Endothelial cell of umbilical vein (primary cell): ENCODE results near the gene TFF3. TPM values are rescaled to one million over a fixed set of nuclear protein-coding genes. Genes with fewer than 3 reads are reported as not detected.

ENCODE experiments used
- BruUV-seq: library from RNA; stranded (reverse); fragments of 400-500 nt; replicated peaks from 2 replicates; lab custom pipeline; 2021; lab: Mats Ljungman, UMichigan
- CTCF ChIA-PET: fragments of 300-600, 350-600 bp; sonication (Branson Sonifier 250); formaldehyde crosslinking; loops from one replicate; lab custom pipeline; 2021; ENCODE audit warnings: antibody characterized with exemption, inconsistent platforms; lab: Charles Lee
- POLR2A ChIA-PET: fragments of 300-600, 350-600 bp; sonication (Branson Sonifier 250); formaldehyde crosslinking; loops from one replicate; lab custom pipeline; 2021; ENCODE audit warnings: antibody characterized with exemption, inconsistent platforms; lab: Charles Lee
- DNase-seq: peaks from one replicate; pipeline ENCODE4 v3.0.0-alpha.2; 2011; ENCODE audit warnings: low read depth, low spot score
- FAIRE-seq: peaks from 2 replicates; lab custom pipeline; 2011; peaks lifted over from hg19 to GRCh38; lab: Jason Lieb, UNC
- H2AFZ ChIP-seq: 2 replicates; pipeline ENCODE4 v1.6.0; 2012; ENCODE audit warnings: low read depth, low read length, control low read depth, inconsistent platforms
- H3K27ac ChIP-seq: 2 replicates; pipeline ENCODE4 v1.5.1; 2011; ENCODE audit warnings: low read depth, mild to moderate bottlenecking, control low read depth, low read length, moderate library complexity; ENCODE audit not compliant: insufficient read depth
- H3K27me3 ChIP-seq, 2 experiments: 2 replicates each; pipeline versions ENCODE4 v1.6.0 to v1.6.1; 2011; ENCODE audit warnings: low read length in 2 of 2, mixed read lengths in 1 of 2; ENCODE audit not compliant: control insufficient read depth in 2 of 2, insufficient read depth in 2 of 2
- H3K36me3 ChIP-seq, 2 experiments: 2 replicates in 1 of 2; 3 replicates in 1 of 2; pipeline ENCODE4 v1.5.1; 2011; ENCODE audit warnings: low read length in 2 of 2, mild to moderate bottlenecking in 1 of 2, moderate library complexity in 1 of 2; ENCODE audit not compliant: control insufficient read depth in 2 of 2, insufficient read depth in 2 of 2; ENCODE audit errors: extremely low read depth in 1 of 2
- H3K4me1 ChIP-seq: 3 replicates; pipeline ENCODE4 v1.5.1; 2011; ENCODE audit warnings: mild to moderate bottlenecking, low read length; ENCODE audit not compliant: control insufficient read depth, insufficient read depth; ENCODE audit errors: extremely low read depth
- H3K4me2 ChIP-seq: 2 replicates; pipeline ENCODE4 v1.6.1; 2011; ENCODE audit warnings: low read length, control low read depth, mixed read lengths; ENCODE audit not compliant: insufficient read depth
- H3K4me3 ChIP-seq, 3 experiments: fragments of 200-600 bp in 1 of 3; sonication (generic), shearing (Covaris generic) in 1 of 3; replicated peaks in 1 of 3; 2 replicates each; pipeline ENCODE4 v1.5.1; 2011 to 2016; ENCODE audit warnings: control low read depth in 3 of 3, low read length in 3 of 3, mild to moderate bottlenecking in 2 of 3, inconsistent platforms in 1 of 3, low read depth in 1 of 3, moderate library complexity in 1 of 3; ENCODE audit not compliant: insufficient read depth in 1 of 3
- H3K79me2 ChIP-seq: 2 replicates; pipeline ENCODE4 v1.6.0; 2012; ENCODE audit warnings: low read length, inconsistent platforms; ENCODE audit not compliant: control insufficient read depth, insufficient read depth
- H3K9ac ChIP-seq: replicated peaks from 2 replicates; pipeline ENCODE3; 2011; ENCODE audit warnings: low read length, control low read depth; ENCODE audit not compliant: insufficient read depth; ENCODE audit errors: extremely low read depth
- H3K9me1 ChIP-seq: replicated peaks from 3 replicates; pipeline ENCODE4 v1.6.0; 2011; ENCODE audit warnings: mild to moderate bottlenecking, low read length; ENCODE audit not compliant: control insufficient read depth, insufficient read depth; ENCODE audit errors: extremely low read depth
- H3K9me3 ChIP-seq: replicated peaks from 2 replicates; pipeline ENCODE4 v1.5.1; 2012; ENCODE audit warnings: low read length, inconsistent platforms; ENCODE audit not compliant: control insufficient read depth, insufficient read depth
- H4K20me1 ChIP-seq: replicated peaks from 2 replicates; pipeline ENCODE3; 2011; ENCODE audit warnings: mild to moderate bottlenecking, low read length; ENCODE audit not compliant: control insufficient read depth, insufficient read depth; ENCODE audit errors: extremely low read depth
- CTCF ChIP-seq, 2 donors: IDR thresholded peaks; 1 replicate in 1 of 2; 2 replicates in 1 of 2; pipeline ENCODE4 v1.5.1; 2011; ENCODE audit warnings: low read length in 2 of 2, mild to moderate bottlenecking in 2 of 2, moderate library complexity in 2 of 2, control low read depth in 1 of 2, inconsistent platforms in 1 of 2, low read depth in 1 of 2; ENCODE audit not compliant: insufficient read depth in 1 of 2; ENCODE audit errors: extremely low read depth in 1 of 2
- EZH2 ChIP-seq: IDR thresholded peaks from 2 replicates; pipeline ENCODE4 v1.6.1; 2012; ENCODE audit warnings: borderline replicate concordance, low read depth, mild to moderate bottlenecking, moderate library complexity, low read length, inconsistent platforms; ENCODE audit not compliant: severe bottlenecking
- FOS ChIP-seq: IDR thresholded peaks from 2 replicates; pipeline ENCODE4 v1.6.1; 2011; ENCODE audit warnings: mild to moderate bottlenecking, low read length, moderate library complexity, borderline replicate concordance; ENCODE audit not compliant: insufficient read depth
- GATA2 ChIP-seq: IDR thresholded peaks from 2 replicates; pipeline ENCODE4 v1.7.0; 2011; ENCODE audit warnings: low read depth, mild to moderate bottlenecking, moderate library complexity, mixed read lengths, low read length; ENCODE audit not compliant: insufficient read length, insufficient read depth
- JUN ChIP-seq: IDR thresholded peaks from 2 replicates; pipeline ENCODE4 v1.6.1; 2011; ENCODE audit warnings: borderline replicate concordance, low read depth; ENCODE audit not compliant: insufficient read length, insufficient read depth
- MAX ChIP-seq: IDR thresholded peaks from 2 replicates; pipeline ENCODE4 v1.6.1; 2011; ENCODE audit not compliant: insufficient read depth, insufficient read length
- MYC ChIP-seq: IDR thresholded peaks from one replicate; pipeline ENCODE4 v1.6.1; 2011; ENCODE audit warnings: mild to moderate bottlenecking, low read depth, low read length
- POLR2A ChIP-seq: IDR thresholded peaks from 2 replicates; pipeline ENCODE4 v1.6.1; 2012; ENCODE audit warnings: low read depth, mild to moderate bottlenecking, control low read depth, low read length
- POLR2AphosphoS5 ChIP-seq: IDR thresholded peaks from 2 replicates; pipeline ENCODE4 v1.6.1; 2012; ENCODE audit warnings: low read depth, mild to moderate bottlenecking, control low read depth, low read length, moderate library complexity; ENCODE audit not compliant: insufficient read depth
- dilution Hi-C: fragments of 300-500 bp; cut with MboI; formaldehyde crosslinking; loops from one replicate; pipeline ENCODE4 v1.15.0; 2019; ENCODE audit warnings: low sequenced_read_pairs; ENCODE audit not compliant: extremely low pct_ligation_motif_present
- intact Hi-C: fragments of 100-400 bp; cut with micrococcal nuclease; formaldehyde crosslinking; loops from one replicate; pipeline ENCODE4 v1.10.0; 2022
- polyA plus RNA-seq, 4 experiments: library from polyadenylated mRNA; depleted of rRNA in 3 of 4; stranded (reverse) in 3 of 4; unstranded in 1 of 4; fragments of >200 nt; gene quantifications; 2 replicates each; pipeline versions ENCODE4 v1.2.1 to v1.2.3, GENCODE V29; 2011 to 2012; ENCODE audit warnings: missing spikeins in 1 of 4
- total RNA-seq: library from RNA; stranded (reverse); gene quantifications from 2 replicates; pipeline ENCODE4 v1.2.3, GENCODE V29; 2021

TFF3 gene
- total and polyA plus RNA-seq, 2 donors (not counting 3 experiments of a cell fraction or from before 2014, with no cell fraction given) = 0.93 to 1.8 TPM

GRCh38 chr21:42362198-42362597 lies 47.0 kb upstream of the TFF3 start:
- CTCF ChIA-PET = interaction anchor here (0.6 to 1.0 kb wide), 2 partner anchors 13 to 198 kb away, joined by 3 read pairs; no protein-coding TSS in a partner anchor
- peaks cover 0 to 1% of the 10 kb centered on the region in 2 experiments for H3K27me3 ChIP-seq
- BruUV-seq = no TSS peak

More at GRCh38 chr21:42362198-42362597, 47.0 kb upstream of the TFF3 start:
- Histone ChIP-seq H3K9me1 (no peaks in the 10 kb centered on the region), H3K79me2 (no peaks in the 10 kb centered on the region), H3K4me3 (no peak overlapping the region), H3K27ac (no peak overlapping the region), H3K4me1 (no peaks in the 10 kb centered on the region), H2AFZ (no peak overlapping the region), H4K20me1 (no peaks in the 10 kb centered on the region), H3K9ac (no peak overlapping the region), H3K4me2 (no peak overlapping the region), H3K36me3 (no peaks in the 10 kb centered on the region), H3K9me3 (no peaks in the 10 kb centered on the region)
- intact Hi-C loops = no loop called here
- no peak for FAIRE-seq
- dilution Hi-C loops = no loop called here
- DNase-seq = no peak
- POLR2A ChIA-PET = no interaction called here
- TF ChIP-seq GATA2 (no peak), JUN (no peak), MYC (no peak), FOS (no peak), POLR2AphosphoS5 (no peak), EZH2 (no peak), MAX (no peak), POLR2A (no peak), CTCF (IDR thresholded peaks at IDR 0.05; ENCODE audit: extremely low read depth in 1 of 2, insufficient read depth in 1 of 2, low read depth in 1 of 2, low read length in 2 of 2) (no peak)
